Neuron (in vitro differentiated cells): ENCODE data around the gene EIF2B5.

Source experiments
- H2AFZ ChIP-seq: one replicate; pipeline ENCODE4 v1.6.1; 2013; ENCODE audit warnings: low read depth, mild to moderate bottlenecking, inconsistent platforms, low read length, moderate library complexity
- H3K27me3 ChIP-seq: one replicate; pipeline ENCODE4 v1.6.1; 2013; ENCODE audit warnings: low read length; ENCODE audit not compliant: insufficient read depth
- H3K36me3 ChIP-seq: one replicate; pipeline ENCODE4 v1.6.1; 2013; ENCODE audit warnings: low read length; ENCODE audit not compliant: insufficient read depth
- H3K4me1 ChIP-seq: one replicate; pipeline ENCODE4 v1.6.1; 2013; ENCODE audit warnings: low read length; ENCODE audit not compliant: insufficient read depth
- H3K4me3 ChIP-seq: 2 replicates; pipeline ENCODE4 v1.5.1; 2013; ENCODE audit warnings: mild to moderate bottlenecking, low read length, moderate library complexity
- H3K9me3 ChIP-seq: one replicate; pipeline ENCODE4 v1.6.1; 2013; ENCODE audit warnings: low read length

The EIF2B5 gene

GRCh38 chr3:184171562-184171961 lies 36.4 kb downstream of the EIF2B5 start:
- H3K9me3 ChIP-seq = no peaks in the 10 kb centered on the region
- no peak overlapping the region for H3K4me3 ChIP-seq
- H3K27me3 ChIP-seq = no peaks in the 10 kb centered on the region
- H3K4me1 ChIP-seq = peaks cover 17% of the 10 kb centered on the region
- H2AFZ ChIP-seq = no peak overlapping the region
- peaks cover 50% of the 10 kb centered on the region for H3K36me3 ChIP-seq

- Histone ChIP-seq H3K4me3 (no peak overlapping the region), H3K9me3 (no peaks in the 10 kb centered on the region), H3K4me1 (peaks cover 26% of the 10 kb centered on the region), H2AFZ (no peak overlapping the region), H3K36me3 (peaks cover 42% of the 10 kb centered on the region), H3K27me3 (no peaks in the 10 kb centered on the region)
Observed at GRCh38 chr3:184172681-184173373, 37.7 kb downstream of the EIF2B5 start.

GRCh38 chr3:184173374-184173722 lies 38.2 kb downstream of the EIF2B5 start:
- Histone ChIP-seq H3K36me3 (peaks cover 42% of the 10 kb centered on the region), H3K9me3 (no peaks in the 10 kb centered on the region), H3K27me3 (no peaks in the 10 kb centered on the region), H2AFZ (no peak overlapping the region), H3K4me3 (no peak overlapping the region), H3K4me1 (peaks cover 26% of the 10 kb centered on the region)

GRCh38 chr3:184174284-184174645 lies 39.1 kb downstream of the EIF2B5 start:
- Histone ChIP-seq H3K4me3 (peak overlapping the region; percentile 14), H2AFZ (no peak overlapping the region), H3K9me3 (no peaks in the 10 kb centered on the region), H3K4me1 (peaks cover 26% of the 10 kb centered on the region), H3K36me3 (peaks cover 42% of the 10 kb centered on the region), H3K27me3 (no peaks in the 10 kb centered on the region)

- Histone ChIP-seq H3K27me3 (no peaks in the 10 kb centered on the region), H3K4me3 (peak within 1 kb of the TSS; percentile 89), H3K4me1 (peaks cover 26% of the 10 kb centered on the region), H3K9me3 (no peaks in the 10 kb centered on the region), H2AFZ (peak within 1 kb of the TSS; percentile 64), H3K36me3 (peaks cover 45% of the 10 kb centered on the region)
Observed at GRCh38 chr3:184174646-184175492, 39.7 kb downstream of the EIF2B5 start, which contains the start of gene AP2M1. TSS of gene AP2M1 (plus strand) at chr3:184174855. CDS start at chr3:184176994, 2,139 bp downstream.

GRCh38 chr3:184175506-184175905 lies 40.3 kb downstream of the EIF2B5 start:
- H3K27me3 ChIP-seq = no peaks in the 10 kb centered on the region
- H3K36me3 ChIP-seq = peaks cover 48% of the 10 kb centered on the region
- H3K9me3 ChIP-seq = no peaks in the 10 kb centered on the region
- H2AFZ ChIP-seq = no peak overlapping the region
- peaks cover 26% of the 10 kb centered on the region for H3K4me1 ChIP-seq
- H3K4me3 ChIP-seq = peak overlapping the region; percentile 89

- Histone ChIP-seq H3K36me3 (peaks cover 48% of the 10 kb centered on the region), H3K4me1 (peaks cover 26% of the 10 kb centered on the region), H3K9me3 (no peaks in the 10 kb centered on the region), H3K27me3 (no peaks in the 10 kb centered on the region), H3K4me3 (peak overlapping the region; percentile 89), H2AFZ (no peak overlapping the region)
Observed at GRCh38 chr3:184175981-184176376, 40.8 kb downstream of the EIF2B5 start.

- H3K27me3 ChIP-seq = no peaks in the 10 kb centered on the region
- H3K4me3 ChIP-seq = peak overlapping the region; percentile 89
- H3K9me3 ChIP-seq = no peaks in the 10 kb centered on the region
- H3K4me1 ChIP-seq = peaks cover 26% of the 10 kb centered on the region
- no peak overlapping the region for H2AFZ ChIP-seq
- H3K36me3 ChIP-seq = peaks cover 48% of the 10 kb centered on the region
Observed at GRCh38 chr3:184176377-184177330, 41.5 kb downstream of the EIF2B5 start.

GRCh38 chr3:184177331-184177731 lies 42.2 kb downstream of the EIF2B5 start:
- Histone ChIP-seq H3K4me1 (peaks cover 26% of the 10 kb centered on the region), H3K36me3 (peaks cover 50% of the 10 kb centered on the region), H3K4me3 (no peak overlapping the region), H3K9me3 (no peaks in the 10 kb centered on the region), H3K27me3 (no peaks in the 10 kb centered on the region), H2AFZ (no peak overlapping the region)

GRCh38 chr3:184177767-184178306 lies 42.7 kb downstream of the EIF2B5 start:
- peaks cover 55% of the 10 kb centered on the region for H3K36me3 ChIP-seq
- no peaks in the 10 kb centered on the region for H3K27me3 ChIP-seq
- no peak overlapping the region for H3K4me3 ChIP-seq
- H3K4me1 ChIP-seq = peaks cover 26% of the 10 kb centered on the region
- no peak overlapping the region for H2AFZ ChIP-seq
- no peaks in the 10 kb centered on the region for H3K9me3 ChIP-seq

- Histone ChIP-seq H3K4me3 (no peak overlapping the region), H3K36me3 (peaks cover 62% of the 10 kb centered on the region)
Observed at GRCh38 chr3:184178521-184179138, 43.5 kb downstream of the EIF2B5 start.

GRCh38 chr3:184180165-184180564 lies 45.0 kb downstream of the EIF2B5 start:
- Histone ChIP-seq H3K27me3 (no peaks in the 10 kb centered on the region), H2AFZ (no peak overlapping the region), H3K4me1 (peaks cover 27% of the 10 kb centered on the region), H3K4me3 (no peak overlapping the region), H3K9me3 (no peaks in the 10 kb centered on the region), H3K36me3 (peaks cover 68% of the 10 kb centered on the region)

More at GRCh38 chr3:184178521-184179138, 43.5 kb downstream of the EIF2B5 start:
- no peaks in the 10 kb centered on the region for H3K27me3 ChIP-seq
- no peak overlapping the region for H2AFZ ChIP-seq
- no peaks in the 10 kb centered on the region for H3K9me3 ChIP-seq
- peaks cover 26% of the 10 kb centered on the region for H3K4me1 ChIP-seq
